ENCODE data around the gene PDS5A. TPM values are rescaled to one million over a fixed set of nuclear protein-coding genes. Genes with fewer than 3 reads are reported as not detected.
"Not testable (repeated sequence)": the region's sequence is repeated elsewhere in the genome, so short reads cannot be mapped to it uniquely, and the experiment has no call there.

The PDS5A gene
- total and polyA plus RNA-seq, 5 experiments from 2014 or later = 31.1 to 101 (median 46.7) TPM

DNA sequence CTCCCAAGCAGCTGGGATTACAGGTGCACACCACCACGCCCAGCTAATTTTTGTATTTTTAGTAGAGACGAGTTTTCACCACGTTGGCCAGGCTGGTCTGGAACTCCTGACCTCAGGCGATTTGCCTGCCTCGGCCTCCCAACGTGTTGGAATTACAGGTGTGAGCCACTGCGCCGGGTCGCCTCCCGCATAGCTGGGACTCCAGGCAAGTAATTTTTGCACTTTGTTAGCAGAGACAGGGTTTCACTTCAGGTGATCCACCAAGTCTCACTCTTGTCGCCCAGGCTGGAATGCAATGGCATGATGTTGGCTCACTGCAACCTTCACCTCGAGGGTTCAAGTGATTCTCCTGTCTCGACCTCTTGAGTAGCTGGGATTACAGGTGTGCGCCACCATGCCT, 137.2 kb downstream of the PDS5A start:
- H3K27me3 Mint-ChIP-seq, H3K4me1 Mint-ChIP-seq, POLR2A ChIA-PET, H3K27ac Mint-ChIP-seq, H3K9me3 Mint-ChIP-seq, DNase-seq, ATAC-seq, H3K4me3 Mint-ChIP-seq: not testable (repeated sequence)
- H3K36me3 Mint-ChIP-seq = peaks cover 9 to 87% (median 30%) of the 10 kb centered on the region in 3 donors

DNA sequence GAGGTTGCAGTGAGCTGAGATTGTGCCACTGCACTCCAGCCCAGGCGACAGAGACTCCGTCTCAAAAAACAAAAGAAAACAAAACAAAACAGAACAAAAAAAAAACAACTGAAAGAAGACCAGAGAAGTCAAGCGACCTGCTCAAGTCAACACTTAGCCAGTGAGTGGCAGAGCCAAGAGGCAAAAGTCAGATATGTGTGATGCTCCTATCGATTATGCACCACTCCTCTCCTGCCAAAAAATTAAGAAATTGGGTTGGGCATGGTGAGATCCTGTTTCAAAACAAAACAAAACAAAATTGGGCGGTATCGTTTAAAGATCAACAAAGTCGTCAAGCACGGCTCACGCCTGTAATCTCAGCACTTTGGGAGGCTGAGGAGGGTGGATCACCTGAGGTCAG, 137.7 kb downstream of the PDS5A start:
- H3K9me3 Mint-ChIP-seq = no peaks in the 10 kb centered on the region
- ATAC-seq (no peak), DNase-seq (no peak)
- peaks cover 9 to 90% (median 34%) of the 10 kb centered on the region in 3 donors for H3K36me3 Mint-ChIP-seq
- peaks cover 0 to 2% (median 0%) of the 10 kb centered on the region in 4 donors for H3K4me1 Mint-ChIP-seq
- POLR2A ChIA-PET = no interaction called here
- H3K27me3 Mint-ChIP-seq = no peaks in the 10 kb centered on the region
- peak overlapping the region in 1 of 10 donors; percentile 75 for H3K27ac Mint-ChIP-seq
- H3K4me3 Mint-ChIP-seq = no peak overlapping the region

DNA sequence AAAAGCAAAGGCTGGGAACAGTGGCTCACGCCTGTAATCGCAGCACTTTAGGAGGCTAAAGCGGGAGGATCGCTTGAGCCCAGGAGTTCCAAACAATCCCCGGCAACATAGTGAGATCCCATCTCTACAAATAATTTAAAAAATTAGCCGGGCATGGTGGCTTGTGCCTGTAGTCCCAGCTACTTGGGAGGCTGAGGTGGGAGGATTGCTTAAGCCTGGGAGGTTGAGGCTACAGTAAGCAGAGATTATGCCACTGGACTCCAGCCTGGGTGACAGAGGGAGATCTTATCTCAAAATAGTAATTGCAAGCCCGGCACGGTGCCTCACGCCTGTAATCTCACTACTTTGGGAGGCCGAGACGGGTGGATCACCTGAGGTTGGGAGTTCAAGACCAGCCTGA, 139.3 kb downstream of the PDS5A start:
- POLR2A ChIA-PET, H3K4me1 Mint-ChIP-seq, ATAC-seq, H3K27me3 Mint-ChIP-seq, H3K4me3 Mint-ChIP-seq, H3K9me3 Mint-ChIP-seq, H3K27ac Mint-ChIP-seq, DNase-seq: not testable (repeated sequence)
- H3K36me3 Mint-ChIP-seq = peaks cover 9 to 90% (median 45%) of the 10 kb centered on the region in 3 donors

DNA sequence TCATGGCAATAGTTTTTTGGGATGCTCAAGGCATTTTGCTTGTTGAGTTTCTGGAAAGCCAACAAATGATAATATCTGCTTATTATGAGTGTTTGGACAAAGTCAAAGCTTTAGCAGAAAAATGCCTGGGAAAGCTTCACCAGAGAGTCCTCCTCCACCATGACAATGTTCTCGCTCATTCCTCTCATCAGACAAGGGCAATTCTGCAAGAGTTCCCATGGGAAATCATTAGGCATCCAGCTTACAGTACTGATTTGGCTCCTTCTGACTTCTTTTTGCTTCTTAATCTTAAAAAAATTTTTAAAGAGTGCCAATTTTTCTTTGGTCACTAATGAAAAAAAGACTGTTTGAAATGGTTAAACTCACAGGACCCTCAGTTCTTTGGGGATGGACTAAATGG, 143.4 kb downstream of the PDS5A start:
- Mint-ChIP-seq H3K4me1 (peaks cover 0 to 2% (median 0%) of the 10 kb centered on the region in 4 donors), H3K27ac (no peak overlapping the region), H3K27me3 (no peaks in the 10 kb centered on the region), H3K4me3 (no peak overlapping the region), H3K36me3 (peaks cover 9 to 87% (median 39%) of the 10 kb centered on the region in 3 donors), H3K9me3 (no peaks in the 10 kb centered on the region)
- DNase-seq (no peak), ATAC-seq (no peak)
- POLR2A ChIA-PET = no interaction called here

DNA sequence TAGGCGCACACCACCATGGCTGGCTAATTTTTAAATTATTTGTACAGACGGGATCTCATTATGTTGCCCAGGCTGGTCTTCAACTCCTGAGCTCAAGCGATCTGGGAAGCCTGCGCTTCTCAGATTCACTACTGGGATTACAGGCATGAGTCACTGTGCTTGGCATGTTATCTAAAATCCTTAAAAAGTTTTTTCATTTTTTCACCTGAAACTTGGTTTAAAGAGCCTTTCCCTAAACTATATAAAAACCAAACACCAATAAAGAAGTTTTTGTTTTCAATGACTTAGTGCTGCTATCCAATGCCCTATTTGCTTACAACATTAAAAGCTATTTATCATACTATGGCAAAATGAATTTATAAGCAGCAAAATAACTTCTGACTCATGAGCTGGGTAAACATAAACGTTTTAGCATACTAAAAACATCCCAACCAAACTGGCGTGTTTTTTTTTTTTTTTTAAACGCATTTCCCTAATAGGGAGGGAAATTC, 151.9 kb downstream of the PDS5A start:
- POLR2A ChIA-PET = interaction anchor here (0.7 kb wide), 1 partner anchor 37 kb away, joined by 3 read pairs; no protein-coding TSS in a partner anchor
- Mint-ChIP-seq H3K27me3 (no peaks in the 10 kb centered on the region), H3K27ac (peak overlapping the region in 2 of 10 donors; percentile 41 to 49), H3K36me3 (peaks cover 0 to 75% (median 20%) of the 10 kb centered on the region in 3 donors), H3K4me1 (peaks cover 0 to 2% (median 0%) of the 10 kb centered on the region in 4 donors), H3K9me3 (no peaks in the 10 kb centered on the region), H3K4me3 (no peak overlapping the region)
- ATAC-seq = no peak
- no peak for DNase-seq

DNA sequence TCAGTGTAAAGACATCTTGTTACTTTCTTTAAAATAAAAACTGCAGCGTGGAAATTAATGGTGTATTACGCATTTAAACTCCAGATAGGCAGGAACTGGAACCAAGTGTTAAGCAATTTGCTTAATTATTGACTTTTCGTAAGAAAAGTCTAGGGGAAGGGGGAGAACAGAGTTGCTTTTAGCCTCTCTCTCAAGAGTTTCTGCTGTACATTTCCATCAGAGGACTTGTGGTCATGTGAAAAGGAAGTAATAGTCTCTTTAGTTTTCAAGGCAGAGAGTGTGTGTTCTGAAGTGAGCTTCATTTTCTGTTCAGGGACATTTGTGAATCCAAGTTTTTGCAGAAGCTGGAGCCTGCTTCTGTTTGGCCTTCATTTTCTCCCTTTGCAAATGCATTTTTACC, 152.6 kb downstream of the PDS5A start:
- no peak overlapping the region for H3K4me3 Mint-ChIP-seq
- DNase-seq (no peak), ATAC-seq (no peak)
- peaks cover 0 to 2% (median 0%) of the 10 kb centered on the region in 4 donors for H3K4me1 Mint-ChIP-seq
- POLR2A ChIA-PET = no interaction called here
- peak overlapping the region in 3 of 10 donors; percentile 6 to 63 (median 18) for H3K27ac Mint-ChIP-seq
- no peaks in the 10 kb centered on the region for H3K27me3 Mint-ChIP-seq
- peaks cover 0 to 69% (median 18%) of the 10 kb centered on the region in 3 donors for H3K36me3 Mint-ChIP-seq
- H3K9me3 Mint-ChIP-seq = no peaks in the 10 kb centered on the region

DNA sequence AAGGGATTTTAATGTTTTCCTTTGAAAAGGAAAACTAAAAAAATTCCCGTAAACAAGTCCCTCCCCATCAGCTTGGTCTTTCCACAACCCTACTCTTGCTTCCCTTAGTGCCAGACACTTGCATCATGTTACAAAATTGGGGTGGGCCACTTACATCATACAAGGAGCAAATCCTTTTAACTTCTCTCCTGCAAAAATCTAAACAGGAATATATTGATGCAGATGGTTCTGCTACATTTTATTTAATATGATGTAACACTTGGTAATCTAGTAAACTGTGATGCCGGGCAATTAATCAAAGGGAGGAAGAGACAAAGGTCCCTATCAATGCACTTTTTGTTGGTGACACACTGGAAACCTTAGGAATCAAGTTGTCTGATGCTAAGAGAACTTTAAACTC, 154.5 kb downstream of the PDS5A start:
- POLR2A ChIA-PET = no interaction called here
- H3K9me3 Mint-ChIP-seq = no peaks in the 10 kb centered on the region
- peak overlapping the region in 3 of 10 donors; percentile 17 to 30 (median 19) for H3K27ac Mint-ChIP-seq
- H3K4me3 Mint-ChIP-seq = no peak overlapping the region
- H3K4me1 Mint-ChIP-seq = no peaks in the 10 kb centered on the region
- DNase-seq = no peak
- no peaks in the 10 kb centered on the region for H3K27me3 Mint-ChIP-seq
- no peak for ATAC-seq
- peaks cover 0 to 52% (median 16%) of the 10 kb centered on the region in 3 donors for H3K36me3 Mint-ChIP-seq

DNA sequence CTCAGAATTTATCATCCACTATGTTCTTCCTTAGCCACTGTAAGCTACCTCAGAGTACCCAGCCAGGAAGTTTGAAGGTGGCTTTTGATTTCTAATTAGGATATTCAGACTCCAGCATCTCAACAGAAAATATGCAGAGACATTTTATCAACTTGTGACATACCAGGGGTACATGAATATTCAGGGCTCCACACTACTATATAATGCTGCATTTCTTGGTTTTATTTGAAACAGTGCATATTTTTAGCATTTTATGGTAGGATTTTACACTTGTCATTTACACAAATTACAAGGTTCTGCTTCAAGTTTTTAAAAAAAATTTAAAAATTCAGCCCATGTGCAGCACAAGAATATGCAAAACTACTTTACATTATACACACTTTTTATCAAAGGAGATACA, 155.0 kb downstream of the PDS5A start:
- no peaks in the 10 kb centered on the region for H3K27me3 Mint-ChIP-seq
- POLR2A ChIA-PET = no interaction called here
- no peak for ATAC-seq

DNA sequence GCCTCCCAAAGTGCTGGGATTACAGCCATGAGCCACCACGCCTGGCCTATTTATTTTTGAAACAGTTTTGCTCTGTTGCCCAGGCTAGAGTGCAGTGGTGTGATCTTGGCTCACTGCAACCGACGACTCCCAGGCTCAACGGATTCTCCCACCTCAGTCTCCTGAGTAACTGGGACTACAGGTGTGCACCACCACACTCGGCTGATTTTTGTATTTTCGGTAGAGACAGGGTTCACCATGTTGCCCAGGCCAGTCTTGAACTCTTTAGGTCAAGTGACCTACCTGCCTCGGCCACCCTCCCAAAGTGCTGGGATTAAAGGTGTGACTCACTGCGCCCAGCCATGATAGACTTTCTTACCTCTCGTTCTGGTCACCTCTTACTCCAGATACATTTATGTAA, 155.8 kb downstream of the PDS5A start:
- Mint-ChIP-seq H3K27me3 (no peaks in the 10 kb centered on the region), H3K9me3 (no peaks in the 10 kb centered on the region), H3K36me3 (peaks cover 0 to 40% (median 15%) of the 10 kb centered on the region in 3 donors), H3K4me1 (no peaks in the 10 kb centered on the region), H3K4me3 (no peak overlapping the region), H3K27ac (peak overlapping the region in 3 of 10 donors; percentile 25 to 55 (median 27))
- ATAC-seq (no peak), DNase-seq (no peak)
- POLR2A ChIA-PET = no interaction called here

More for the DNA sequence above, 155.0 kb downstream of the PDS5A start:
- peak overlapping the region in 1 of 10 donors; percentile 55 for H3K27ac Mint-ChIP-seq
- H3K36me3 Mint-ChIP-seq = peaks cover 0 to 47% (median 16%) of the 10 kb centered on the region in 3 donors
- no peak for DNase-seq
- H3K4me3 Mint-ChIP-seq = no peak overlapping the region
- H3K9me3 Mint-ChIP-seq = no peaks in the 10 kb centered on the region
- no peaks in the 10 kb centered on the region for H3K4me1 Mint-ChIP-seq

DNA sequence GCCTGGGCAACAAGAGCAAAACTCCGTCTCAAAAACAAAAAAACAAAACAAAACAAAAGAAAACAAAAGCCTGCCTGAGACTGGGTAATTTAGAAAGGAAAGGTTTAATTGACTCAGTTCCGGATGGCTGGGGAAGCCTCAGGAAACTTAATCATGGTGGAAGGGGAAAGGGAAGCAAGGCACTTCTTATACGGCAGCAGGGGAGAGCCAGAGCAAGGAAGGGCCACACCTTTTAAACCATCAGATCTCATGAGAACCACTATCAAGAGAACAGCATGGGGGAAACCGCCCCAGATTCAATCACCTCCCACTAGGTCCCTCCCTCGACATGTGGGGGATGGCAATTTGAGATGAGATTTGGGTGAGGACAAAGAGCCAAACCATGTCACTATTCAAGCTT, 157.5 kb downstream of the PDS5A start:
- H3K4me1 Mint-ChIP-seq = no peaks in the 10 kb centered on the region
- POLR2A ChIA-PET = no interaction called here
- H3K27ac Mint-ChIP-seq = peak overlapping the region in 5 of 10 donors; percentile 31 to 71 (median 45)
- H3K9me3 Mint-ChIP-seq = no peaks in the 10 kb centered on the region
- peaks cover 0 to 26% (median 15%) of the 10 kb centered on the region in 3 donors for H3K36me3 Mint-ChIP-seq
- ATAC-seq (no peak), DNase-seq (no peak)
- H3K27me3 Mint-ChIP-seq = no peaks in the 10 kb centered on the region
- no peak overlapping the region for H3K4me3 Mint-ChIP-seq

DNA sequence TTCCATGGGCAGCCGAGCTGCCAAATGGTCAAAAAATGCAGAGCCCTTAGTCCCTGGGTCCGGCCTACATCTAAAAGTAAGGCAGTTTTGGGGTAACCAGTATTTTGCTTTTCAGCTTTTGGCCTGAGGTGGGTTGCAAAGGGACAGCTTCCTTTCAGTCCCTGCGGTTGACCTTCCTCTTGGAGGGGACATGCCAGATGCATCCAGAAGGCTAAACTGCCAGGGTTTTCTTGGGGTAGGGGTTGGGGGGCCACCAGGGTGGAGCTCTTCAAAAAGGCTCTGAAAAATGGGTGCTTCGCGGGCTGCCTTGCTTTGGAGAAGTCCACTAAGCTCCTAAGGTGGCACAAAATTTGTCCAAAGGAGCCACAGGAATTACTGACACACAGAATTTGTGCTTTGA, 159.1 kb downstream of the PDS5A start:
- no peak for ATAC-seq
- Mint-ChIP-seq H3K36me3 (peaks cover 0 to 12% (median 11%) of the 10 kb centered on the region in 3 donors), H3K27ac (peak overlapping the region in 2 of 10 donors; percentile 17 to 52), H3K9me3 (peaks cover 0 to 9% (median 0%) of the 10 kb centered on the region in 9 donors), H3K27me3 (no peaks in the 10 kb centered on the region), H3K4me1 (peaks cover 0 to 3% (median 1%) of the 10 kb centered on the region in 4 donors), H3K4me3 (no peak overlapping the region)
- POLR2A ChIA-PET = no interaction called here
- DNase-seq = no peak

DNA sequence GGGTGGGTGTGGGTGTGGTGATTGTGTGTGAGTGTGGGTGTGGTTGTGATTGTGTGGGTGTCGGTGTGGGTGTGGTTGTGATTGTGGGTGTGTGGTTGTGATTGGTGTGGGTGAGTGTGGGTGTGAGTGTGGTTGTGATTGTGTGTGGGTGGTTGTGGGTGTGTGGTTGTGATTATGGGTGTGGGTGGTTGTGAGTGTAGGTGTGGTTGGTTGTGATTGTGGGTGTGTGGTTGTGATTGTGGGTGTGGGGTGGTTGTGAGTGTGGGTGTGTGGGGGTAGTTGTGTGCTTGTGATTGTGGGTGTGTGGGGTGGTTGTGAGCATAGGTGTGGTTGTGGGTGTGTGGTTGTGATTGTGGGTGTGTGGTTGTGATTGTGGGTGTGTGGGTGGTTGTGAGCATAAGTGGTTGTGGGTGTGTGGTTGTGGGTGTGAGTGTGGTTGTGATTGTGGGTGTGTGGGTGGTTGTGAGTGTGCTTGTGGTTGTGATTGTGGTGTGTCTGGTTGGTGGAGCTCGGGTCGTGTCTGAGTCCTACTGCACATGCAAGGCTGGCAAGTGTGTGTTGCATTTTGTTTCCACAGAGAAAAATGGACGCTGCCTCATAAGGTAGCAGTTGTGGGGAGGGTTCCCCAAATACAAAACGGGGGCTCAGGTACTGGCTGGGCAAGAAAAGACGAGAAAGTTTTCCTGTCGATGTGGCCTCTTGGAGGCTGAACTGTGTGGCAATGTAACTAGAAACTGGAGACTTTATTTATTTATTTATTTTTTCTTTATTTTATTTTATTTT, 163.1 kb downstream of the PDS5A start:
- Mint-ChIP-seq H3K27ac (peak overlapping the region in 6 of 10 donors; percentile 22 to 84 (median 74)), H3K36me3 (peaks cover 0 to 2% (median 0%) of the 10 kb centered on the region in 3 donors), H3K4me3 (peak overlapping the region in 2 of 10 donors; percentile 10 to 13), H3K27me3 (peaks cover 0 to 1% (median 0%) of the 10 kb centered on the region in 5 donors), H3K4me1 (peaks cover 0 to 11% (median 8%) of the 10 kb centered on the region in 4 donors), H3K9me3 (peaks cover 0 to 9% (median 0%) of the 10 kb centered on the region in 9 donors)
- ATAC-seq (peak; percentile 51 to 52), DNase-seq (peak in 6 of 10 donors; percentile 5 to 25 (median 14))
- POLR2A ChIA-PET = no interaction called here

DNA sequence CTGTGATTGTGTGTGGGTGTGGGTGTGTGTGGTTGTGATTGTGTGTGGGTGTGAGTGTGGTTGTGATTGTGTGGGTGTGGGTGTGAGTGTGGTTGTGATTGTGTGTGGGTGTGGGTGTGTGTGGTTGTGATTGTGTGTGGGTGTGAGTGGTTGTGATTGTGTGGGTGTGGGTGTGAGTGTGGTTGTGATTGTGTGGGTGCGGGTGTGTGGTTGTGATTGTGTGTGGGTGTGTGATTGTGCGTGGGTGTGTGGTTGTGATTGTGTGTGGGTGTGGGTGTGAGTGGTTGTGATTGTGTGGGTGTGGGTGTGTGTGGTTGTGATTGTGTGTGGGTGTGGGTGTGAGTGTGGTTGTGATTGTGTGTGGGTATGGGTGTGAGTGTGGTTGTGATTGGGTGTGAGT, 163.9 kb downstream of the PDS5A start:
- Mint-ChIP-seq H3K4me1 (peaks cover 0 to 11% (median 8%) of the 10 kb centered on the region in 4 donors), H3K4me3 (peak overlapping the region in 1 of 10 donors; percentile 10)
- POLR2A ChIA-PET, H3K9me3 Mint-ChIP-seq, H3K27me3 Mint-ChIP-seq, DNase-seq, ATAC-seq, H3K36me3 Mint-ChIP-seq, H3K27ac Mint-ChIP-seq: not testable (repeated sequence)
